ENCODE data around the gene LYRM2.

Gene LYRM2

DNA sequence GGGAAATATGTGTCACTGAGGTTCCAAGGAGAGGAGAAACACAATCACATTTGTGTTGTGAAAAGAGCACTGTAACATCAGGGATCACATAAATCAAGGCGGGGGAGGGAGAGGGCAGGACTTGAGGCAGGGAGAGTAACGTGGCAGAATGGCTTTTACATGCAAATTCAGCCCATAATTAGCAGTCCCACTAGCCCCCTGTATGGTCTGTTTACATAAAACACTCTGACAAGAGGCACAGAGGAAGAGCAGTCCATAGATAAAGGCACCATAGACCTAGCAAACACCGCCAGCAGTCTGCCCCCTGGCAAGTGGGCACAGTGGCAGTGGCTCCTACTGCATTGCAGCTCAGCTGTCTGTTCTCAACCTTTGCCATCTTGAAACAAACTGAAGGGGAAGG, 82.7 kb downstream of the LYRM2 start:
- in situ Hi-C loops (cut with HindIII; ENCODE audit: low sequenced_read_pairs) = no loop called here
- TF ChIP-seq, protein P1, sequence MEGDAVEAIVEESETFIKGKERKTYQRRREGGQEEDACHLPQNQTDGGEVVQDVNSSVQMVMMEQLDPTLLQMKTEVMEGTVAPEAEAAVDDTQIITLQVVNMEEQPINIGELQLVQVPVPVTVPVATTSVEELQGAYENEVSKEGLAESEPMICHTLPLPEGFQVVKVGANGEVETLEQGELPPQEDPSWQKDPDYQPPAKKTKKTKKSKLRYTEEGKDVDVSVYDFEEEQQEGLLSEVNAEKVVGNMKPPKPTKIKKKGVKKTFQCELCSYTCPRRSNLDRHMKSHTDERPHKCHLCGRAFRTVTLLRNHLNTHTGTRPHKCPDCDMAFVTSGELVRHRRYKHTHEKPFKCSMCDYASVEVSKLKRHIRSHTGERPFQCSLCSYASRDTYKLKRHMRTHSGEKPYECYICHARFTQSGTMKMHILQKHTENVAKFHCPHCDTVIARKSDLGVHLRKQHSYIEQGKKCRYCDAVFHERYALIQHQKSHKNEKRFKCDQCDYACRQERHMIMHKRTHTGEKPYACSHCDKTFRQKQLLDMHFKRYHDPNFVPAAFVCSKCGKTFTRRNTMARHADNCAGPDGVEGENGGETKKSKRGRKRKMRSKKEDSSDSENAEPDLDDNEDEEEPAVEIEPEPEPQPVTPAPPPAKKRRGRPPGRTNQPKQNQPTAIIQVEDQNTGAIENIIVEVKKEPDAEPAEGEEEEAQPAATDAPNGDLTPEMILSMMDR (IDR thresholded peaks at IDR 0.05; ENCODE audit: low read depth, low read length, missing control alignments) = no peak
- DNase-seq (ENCODE audit: low read depth) = no peak
- no peak overlapping the region for H3K4me3 ChIP-seq (ENCODE audit: low read depth, low read length)

DNA sequence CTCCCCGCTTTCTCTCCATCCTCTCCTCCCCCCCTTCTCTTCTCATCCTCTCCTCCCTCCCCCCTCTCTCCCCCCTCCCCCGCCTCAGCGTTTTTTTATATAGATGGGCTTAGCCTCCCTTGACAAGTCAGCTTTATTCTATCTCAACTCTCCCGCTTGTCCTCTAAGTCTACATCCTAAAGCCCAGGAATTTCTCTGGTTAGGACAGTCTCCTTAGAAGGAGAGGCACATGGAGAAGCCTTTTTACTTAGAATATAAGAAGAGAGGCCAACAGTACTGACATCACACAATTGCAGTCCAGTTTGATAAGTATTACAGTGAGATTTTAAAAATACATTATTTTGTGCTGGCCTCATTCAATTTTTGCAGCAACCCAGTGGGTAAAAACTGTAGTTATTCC, 83.5 kb downstream of the LYRM2 start:
- DNase-seq (ENCODE audit: low read depth) = no peak

DNA sequence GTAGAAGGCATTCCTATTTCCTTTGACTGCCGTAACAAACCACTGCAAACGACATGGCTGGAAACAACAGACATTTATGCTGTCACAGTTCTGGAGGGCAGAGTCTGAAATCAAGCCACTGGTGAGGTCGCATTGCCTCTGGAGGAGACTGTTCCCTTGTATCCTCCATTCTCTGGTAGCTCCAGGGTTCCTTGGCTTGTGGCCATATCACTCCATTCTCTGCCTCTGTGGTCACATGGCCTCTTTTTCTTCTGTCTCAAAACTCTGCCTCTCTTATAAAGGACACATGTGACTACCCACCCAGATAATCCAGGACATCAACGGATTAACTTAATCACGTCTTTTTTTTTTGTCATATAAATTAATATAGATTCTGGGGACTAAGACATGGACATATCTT, 84.4 kb downstream of the LYRM2 start:
- in situ Hi-C loops (cut with HindIII; ENCODE audit: low sequenced_read_pairs) = no loop called here

More for the DNA sequence above, 83.5 kb downstream of the LYRM2 start:
- TF ChIP-seq, protein P1 (IDR thresholded peaks at IDR 0.05; ENCODE audit: low read depth, low read length, missing control alignments) = no peak
- H3K4me3 ChIP-seq (ENCODE audit: low read depth, low read length) = no peak overlapping the region
- in situ Hi-C loops (cut with HindIII; ENCODE audit: low sequenced_read_pairs) = no loop called here

DNA sequence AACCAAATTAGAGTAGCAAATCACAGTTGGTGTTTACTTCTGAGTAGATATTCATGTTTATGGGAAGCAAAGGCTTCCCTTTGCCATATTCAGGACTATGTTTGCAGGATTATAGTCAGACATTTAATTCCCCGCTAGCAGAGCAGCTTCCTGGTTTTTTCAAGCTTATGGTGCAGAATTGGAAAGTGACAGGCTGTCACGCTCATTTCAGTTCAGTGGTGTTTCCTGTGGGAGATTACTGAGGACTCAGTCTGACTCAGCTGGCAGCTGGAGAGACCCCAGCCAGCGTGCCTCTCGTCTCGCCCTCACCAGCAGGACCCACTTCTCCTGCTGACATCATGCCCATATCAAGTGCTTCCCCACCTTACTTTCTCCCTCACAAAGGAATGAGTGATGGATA, 85.1 kb downstream of the LYRM2 start:
- in situ Hi-C loops (cut with HindIII; ENCODE audit: low sequenced_read_pairs) = no loop called here

More for the DNA sequence above, 84.4 kb downstream of the LYRM2 start:
- no peak for DNase-seq (ENCODE audit: low read depth)
- H3K4me3 ChIP-seq (ENCODE audit: low read depth, low read length) = no peak overlapping the region
- TF ChIP-seq, protein P1 (IDR thresholded peaks at IDR 0.05; ENCODE audit: low read depth, low read length, missing control alignments) = no peak

DNA sequence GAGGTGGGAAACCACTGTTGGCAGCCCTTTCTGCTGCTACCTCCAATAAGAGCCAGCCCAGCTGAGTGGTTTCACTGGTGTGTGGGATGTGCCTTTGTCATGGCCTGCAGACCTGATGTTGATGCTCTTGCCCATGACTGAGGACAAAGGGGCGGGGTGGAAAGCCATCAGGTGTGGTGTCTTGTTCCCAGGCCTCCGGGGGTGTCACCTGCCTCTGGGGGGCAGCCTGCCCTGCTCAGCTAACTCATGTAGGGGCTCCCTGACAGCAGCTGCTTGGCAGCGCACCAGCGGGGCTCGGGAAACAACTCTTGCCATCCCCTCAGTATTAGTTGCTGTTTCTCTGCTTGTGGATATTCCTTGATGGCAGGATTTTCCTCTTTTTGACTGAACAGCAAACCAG, 91.3 kb downstream of the LYRM2 start:
- TF ChIP-seq, protein P1 (IDR thresholded peaks at IDR 0.05; ENCODE audit: low read depth, low read length, missing control alignments) = no peak
- DNase-seq (ENCODE audit: low read depth) = no peak
- no peak overlapping the region for H3K4me3 ChIP-seq (ENCODE audit: low read depth, low read length)
- in situ Hi-C loops (cut with HindIII; ENCODE audit: low sequenced_read_pairs) = no loop called here

More for the DNA sequence above, 85.1 kb downstream of the LYRM2 start:
- no peak overlapping the region for H3K4me3 ChIP-seq (ENCODE audit: low read depth, low read length)
- TF ChIP-seq, protein P1 (IDR thresholded peaks at IDR 0.05; ENCODE audit: low read depth, low read length, missing control alignments) = no peak
- DNase-seq (ENCODE audit: low read depth) = no peak

DNA sequence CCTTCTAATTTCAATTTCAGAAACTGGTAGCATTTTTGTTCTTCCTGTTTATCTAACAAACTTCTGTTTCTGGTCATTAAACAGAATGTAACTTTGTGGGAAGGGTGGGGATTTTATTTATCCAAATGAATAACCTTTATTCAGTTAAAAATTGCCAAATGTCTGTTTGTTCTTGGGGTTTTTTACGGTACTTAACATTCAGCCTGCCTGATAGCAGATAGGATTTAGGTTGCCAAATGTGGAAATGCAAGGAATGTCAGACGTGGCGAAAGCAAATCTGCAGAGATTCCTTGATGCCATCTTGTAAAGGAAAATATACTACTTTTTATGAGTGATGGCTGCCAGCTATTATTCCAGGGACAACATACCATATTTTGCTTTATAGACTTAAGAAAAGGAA, 95.7 kb downstream of the LYRM2 start:
- no peak for DNase-seq (ENCODE audit: low read depth)
- in situ Hi-C loops (cut with HindIII; ENCODE audit: low sequenced_read_pairs) = no loop called here
- TF ChIP-seq, protein P1 (IDR thresholded peaks at IDR 0.05; ENCODE audit: low read depth, low read length, missing control alignments) = no peak
- no peak overlapping the region for H3K4me3 ChIP-seq (ENCODE audit: low read depth, low read length)

All from astrocyte of the cerebellum (primary cell).